H9 (cell line): ENCODE results near the gene ING2. TPM values are rescaled to one million over a fixed set of nuclear protein-coding genes. Genes with fewer than 3 reads are reported as not detected.
A peak's percentile ranks its signal among the peaks of the same experiment; 100 is the strongest.

Experiments used
- DNase-seq: peaks from one replicate; pipeline ENCODE4 v3.0.0-alpha.2; 2017
- H2AFZ ChIP-seq: one replicate; pipeline ENCODE4 v1.6.1; 2013; ENCODE audit warnings: mild to moderate bottlenecking, low read length, control low read depth, moderate library complexity
- H2AK5ac ChIP-seq: 2 replicates; pipeline ENCODE4 v1.6.1; 2013; ENCODE audit warnings: low read length, control low read depth, mixed read lengths; ENCODE audit not compliant: insufficient read length
- H2BK120ac ChIP-seq: one replicate; pipeline ENCODE4 v1.6.1; 2013; ENCODE audit warnings: low read depth, mild to moderate bottlenecking, low read length, control low read depth, inconsistent platforms; ENCODE audit not compliant: poor library complexity, severe bottlenecking
- H2BK12ac ChIP-seq: 2 replicates; pipeline ENCODE4 v1.6.1; 2013; ENCODE audit warnings: low read length, control low read depth, mixed read lengths, low read depth; ENCODE audit not compliant: insufficient read length
- H2BK15ac ChIP-seq: 2 replicates; pipeline ENCODE4 v1.6.1; 2013; ENCODE audit warnings: low read depth, low read length, control low read depth
- H2BK20ac ChIP-seq: one replicate; pipeline ENCODE4 v1.6.1; 2013; ENCODE audit warnings: low read depth, mild to moderate bottlenecking, low read length, control low read depth, inconsistent platforms; ENCODE audit not compliant: poor library complexity, severe bottlenecking
- H2BK5ac ChIP-seq: 2 replicates; pipeline ENCODE4 v1.6.1; 2013; ENCODE audit warnings: low read length, control low read depth, mixed read lengths; ENCODE audit not compliant: insufficient read length
- H3K14ac ChIP-seq: 2 replicates; pipeline ENCODE4 v1.6.1; 2013; ENCODE audit warnings: low read length, control low read depth; ENCODE audit not compliant: insufficient read depth
- H3K18ac ChIP-seq: 2 replicates; pipeline ENCODE4 v1.6.1; 2013; ENCODE audit warnings: low read depth, mild to moderate bottlenecking, mixed read lengths, low read length, control low read depth; ENCODE audit not compliant: insufficient read length
- H3K23ac ChIP-seq: 2 replicates; pipeline ENCODE4 v1.6.1; 2013; ENCODE audit warnings: low read length, control low read depth, mixed read lengths, low read depth; ENCODE audit not compliant: insufficient read length
- H3K23me2 ChIP-seq: 2 replicates; pipeline ENCODE4 v1.6.1; 2013; ENCODE audit warnings: low read depth, mild to moderate bottlenecking, mixed read lengths, low read length, control low read depth; ENCODE audit not compliant: insufficient read length, poor library complexity, severe bottlenecking
- H3K27ac ChIP-seq: 2 replicates; pipeline ENCODE4 v1.5.1; 2013; ENCODE audit warnings: low read length, control low read depth, mixed read lengths, low read depth; ENCODE audit not compliant: insufficient read length
- H3K27me3 ChIP-seq: 2 replicates; pipeline ENCODE4 v1.6.1; 2013; ENCODE audit warnings: low read length, control low read depth, inconsistent platforms; ENCODE audit not compliant: insufficient read depth
- H3K4ac ChIP-seq: 2 replicates; pipeline ENCODE4 v1.6.1; 2013; ENCODE audit warnings: low read depth, mild to moderate bottlenecking, control low read depth, inconsistent platforms, low read length, moderate library complexity
- H3K4me1 ChIP-seq: 2 replicates; pipeline ENCODE4 v1.6.1; 2013; ENCODE audit warnings: low read length, control low read depth, inconsistent platforms; ENCODE audit not compliant: insufficient read depth
- H3K4me2 ChIP-seq: 2 replicates; pipeline ENCODE4 v1.6.1; 2013; ENCODE audit warnings: low read length, control low read depth, mixed read lengths; ENCODE audit not compliant: insufficient read length, insufficient read depth
- H3K56ac ChIP-seq: 2 replicates; pipeline ENCODE4 v1.6.1; 2013; ENCODE audit warnings: low read depth, mild to moderate bottlenecking, mixed read lengths, low read length, control low read depth; ENCODE audit not compliant: insufficient read length
- H3K79me1 ChIP-seq: 2 replicates; pipeline ENCODE4 v1.6.1; 2013; ENCODE audit warnings: low read depth, mild to moderate bottlenecking, moderate library complexity, low read length, control low read depth, inconsistent platforms; ENCODE audit not compliant: insufficient read depth, poor library complexity, severe bottlenecking
- H3K79me2 ChIP-seq: 2 replicates; pipeline ENCODE4 v1.6.1; 2013; ENCODE audit warnings: low read length, control low read depth, inconsistent platforms; ENCODE audit not compliant: insufficient read depth
- H3K9ac ChIP-seq: 2 replicates; pipeline ENCODE4 v1.6.1; 2013; ENCODE audit warnings: low read length, control low read depth, mixed read lengths; ENCODE audit not compliant: insufficient read length; ENCODE audit errors: extremely low read depth
- H3K9me3 ChIP-seq: one replicate; pipeline ENCODE4 v1.6.1; 2013; ENCODE audit warnings: low read depth, low read length, inconsistent platforms; ENCODE audit not compliant: control insufficient read depth
- H3T11ph ChIP-seq: one replicate; pipeline ENCODE4 v1.6.1; 2013; ENCODE audit warnings: mild to moderate bottlenecking, low read length, control low read depth, inconsistent platforms
- H4K20me1 ChIP-seq: one replicate; pipeline ENCODE4 v1.6.1; 2013; ENCODE audit not compliant: control insufficient read depth, insufficient read length, insufficient read depth
- H4K5ac ChIP-seq: 2 replicates; pipeline ENCODE4 v1.6.1; 2013; ENCODE audit warnings: low read depth, mild to moderate bottlenecking, mixed read lengths, low read length, control low read depth; ENCODE audit not compliant: insufficient read length
- H4K8ac ChIP-seq: replicated peaks from 2 replicates; pipeline ENCODE4 v1.6.1; 2013; ENCODE audit warnings: low read length, control low read depth, mixed read lengths, low read depth; ENCODE audit not compliant: insufficient read length
- H4K91ac ChIP-seq: 2 replicates; pipeline ENCODE4 v1.6.1; 2013; ENCODE audit warnings: low read depth, mild to moderate bottlenecking, moderate library complexity, mixed read lengths, low read length, control low read depth; ENCODE audit not compliant: insufficient read length
- H3K27ac Mint-ChIP-seq, 3 experiments: 2 replicates in 2 of 3; 3 replicates in 1 of 3; pipeline ENCODE4 v1.8.0; 2020 to 2021; ENCODE audit warnings: mixed read lengths in 3 of 3, mild to moderate bottlenecking in 1 of 3, moderate library complexity in 1 of 3
- H3K27me3 Mint-ChIP-seq: 2 replicates; pipeline ENCODE4 v1.8.0; 2021; ENCODE audit warnings: low read depth, mild to moderate bottlenecking, moderate library complexity, mixed read lengths
- H3K36me3 Mint-ChIP-seq, 3 experiments: 2 replicates in 2 of 3; 3 replicates in 1 of 3; pipeline ENCODE4 v1.8.0; 2020 to 2021; ENCODE audit warnings: low read depth in 3 of 3, mixed read lengths in 3 of 3; ENCODE audit not compliant: insufficient read depth in 1 of 3
- H3K4me1 Mint-ChIP-seq, 2 experiments: 2 replicates each; pipeline ENCODE4 v1.8.0; 2020; ENCODE audit warnings: mixed read lengths in 2 of 2
- H3K4me3 Mint-ChIP-seq, 2 experiments: 2 replicates in 1 of 2; 3 replicates in 1 of 2; pipeline ENCODE4 v1.8.0; 2020 to 2021; ENCODE audit warnings: mild to moderate bottlenecking in 2 of 2, mixed read lengths in 2 of 2, moderate library complexity in 1 of 2
- H3K9me3 Mint-ChIP-seq, 2 experiments: 2 replicates in 1 of 2; 3 replicates in 1 of 2; pipeline ENCODE4 v1.8.0; 2020; ENCODE audit warnings: mild to moderate bottlenecking in 2 of 2, mixed read lengths in 2 of 2, moderate library complexity in 1 of 2
- WGBS: extraction: QIAGEN DNeasy Blood & Tissue Kit; methylation state at CpG from one replicate; pipeline ENCODE4 v1.1.7; 2013; ENCODE audit warnings: missing lambda C conversion rate, low lambda C conversion rate, mixed read lengths; ENCODE audit not compliant: insufficient read length; ENCODE audit errors: extremely low coverage; 5-methylcytosine and 5-hydroxymethylcytosine counted together
- total RNA-seq: library from RNA; stranded (reverse); gene quantifications from 2 replicates; pipeline ENCODE4 v1.2.1, GENCODE V29; 2021
- TF ChIP-seq, protein P1 (sequence below): fragments of 200-600 bp; sonication (generic); conservative IDR thresholded peaks from 3 replicates; pipeline ENCODE4 v1.8.0; 2021; ENCODE audit warnings: antibody characterized with exemption, mild to moderate bottlenecking

The ING2 gene
- total RNA-seq, 1 experiment from 2014 or later: 18.6 TPM

DNA sequence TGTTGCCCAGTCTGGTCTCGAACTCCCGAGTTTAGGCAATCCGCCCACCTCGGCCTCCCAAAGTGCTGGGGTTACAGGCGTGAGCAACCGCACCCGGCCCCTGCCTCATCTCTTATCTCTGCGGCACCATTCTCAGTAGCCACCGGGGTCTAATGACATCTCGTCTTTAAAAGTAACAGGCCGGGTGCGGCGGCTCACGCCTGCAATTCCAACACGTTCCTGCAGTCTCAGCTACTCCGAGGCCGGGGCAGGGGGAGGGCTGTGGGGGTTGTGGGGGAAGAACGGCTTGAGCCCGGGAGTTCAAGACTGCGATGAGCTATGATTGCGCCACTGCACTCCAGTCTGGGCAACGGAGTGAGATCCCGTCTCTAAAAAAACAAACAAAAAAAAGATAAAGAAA is 28.8 kb downstream of the ING2 start:
- H2AFZ ChIP-seq: no peak overlapping the region
- H2AK5ac ChIP-seq: no peak overlapping the region
- H2BK12ac ChIP-seq: no peak overlapping the region
- no peak overlapping the region for H3K23ac ChIP-seq
- H3K27ac ChIP-seq: no peak overlapping the region
- Mint-ChIP-seq H3K27ac (no peak overlapping the region), H3K27me3 (no peaks in the 10 kb centered on the region; the same call in 1 of the 2 replicates), H3K4me1 (peaks cover 10 to 11% of the 10 kb centered on the region in 2 experiments), H3K9me3 (no peaks in the 10 kb centered on the region), H3K4me3 (no peak overlapping the region), H3K36me3 (no peaks in the 10 kb centered on the region)
- H2BK120ac ChIP-seq: no peak overlapping the region
- no peak overlapping the region for H3K56ac ChIP-seq
- no peaks in the 10 kb centered on the region for H3K79me2 ChIP-seq
- no peak overlapping the region for H3T11ph ChIP-seq
- no peak overlapping the region for H4K91ac ChIP-seq
- H3K4ac ChIP-seq: no peak overlapping the region
- no peak overlapping the region for H4K5ac ChIP-seq
- no peak overlapping the region for H2BK5ac ChIP-seq
- no peak overlapping the region for H3K18ac ChIP-seq
- H4K20me1 ChIP-seq: no peaks in the 10 kb centered on the region
- no peak overlapping the region for H2BK15ac ChIP-seq
- DNase-seq: peak; percentile 42
- no peak overlapping the region for H3K9ac ChIP-seq
- no peaks in the 10 kb centered on the region for H3K79me1 ChIP-seq
- no peaks in the 10 kb centered on the region for H3K23me2 ChIP-seq
- TF ChIP-seq, protein P1, sequence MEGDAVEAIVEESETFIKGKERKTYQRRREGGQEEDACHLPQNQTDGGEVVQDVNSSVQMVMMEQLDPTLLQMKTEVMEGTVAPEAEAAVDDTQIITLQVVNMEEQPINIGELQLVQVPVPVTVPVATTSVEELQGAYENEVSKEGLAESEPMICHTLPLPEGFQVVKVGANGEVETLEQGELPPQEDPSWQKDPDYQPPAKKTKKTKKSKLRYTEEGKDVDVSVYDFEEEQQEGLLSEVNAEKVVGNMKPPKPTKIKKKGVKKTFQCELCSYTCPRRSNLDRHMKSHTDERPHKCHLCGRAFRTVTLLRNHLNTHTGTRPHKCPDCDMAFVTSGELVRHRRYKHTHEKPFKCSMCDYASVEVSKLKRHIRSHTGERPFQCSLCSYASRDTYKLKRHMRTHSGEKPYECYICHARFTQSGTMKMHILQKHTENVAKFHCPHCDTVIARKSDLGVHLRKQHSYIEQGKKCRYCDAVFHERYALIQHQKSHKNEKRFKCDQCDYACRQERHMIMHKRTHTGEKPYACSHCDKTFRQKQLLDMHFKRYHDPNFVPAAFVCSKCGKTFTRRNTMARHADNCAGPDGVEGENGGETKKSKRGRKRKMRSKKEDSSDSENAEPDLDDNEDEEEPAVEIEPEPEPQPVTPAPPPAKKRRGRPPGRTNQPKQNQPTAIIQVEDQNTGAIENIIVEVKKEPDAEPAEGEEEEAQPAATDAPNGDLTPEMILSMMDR: no peak
- no peaks in the 10 kb centered on the region for H3K27me3 ChIP-seq
- no peaks in the 10 kb centered on the region; the same call in 1 of the 2 replicates for H3K4me1 ChIP-seq
- WGBS: no CpG with 5 or more reads among the region's 23 CpGs
- H3K14ac ChIP-seq: no peak overlapping the region
- no peaks in the 10 kb centered on the region for H3K9me3 ChIP-seq
- H2BK20ac ChIP-seq: no peak overlapping the region
- H4K8ac ChIP-seq: no peak overlapping the region
- no peak overlapping the region for H3K4me2 ChIP-seq
